Measurements from ENCODE around the gene BCR. TPM values are rescaled to one million over a fixed set of nuclear protein-coding genes. Genes with fewer than 3 reads are reported as not detected.
A peak's percentile ranks its signal among the peaks of the same experiment; 100 is the strongest.

BCR gene
- total and polyA plus RNA-seq, 2 of the 8 experiments (the other 6 are each of a cell fraction or from before 2014, with no cell fraction given) = 66.7 to 130 TPM

GRCh38 chr22:23268877-23269276 lies 88.6 kb downstream of the BCR start:
- Histone ChIP-seq H4K20me1 (replicated peaks in 1 of 2; ENCODE audit: control insufficient read depth in 1 of 2, insufficient read depth in 2 of 2, low read length in 2 of 2) (peaks cover 7 to 21% of the 10 kb centered on the region in 2 experiments), H2AFZ (ENCODE audit: low read length) (no peak overlapping the region), H3K9me3 (ENCODE audit: insufficient read depth in 2 of 2, low read depth in 1 of 2, low read length in 1 of 2) (no peaks in the 10 kb centered on the region), H3K14ac (ENCODE audit: insufficient read length) (no peak overlapping the region), H3K23me2 (ENCODE audit: low read depth, low read length) (no peaks in the 10 kb centered on the region), H3K79me2 (ENCODE audit: control insufficient read depth in 1 of 2, insufficient read depth in 2 of 2, low read length in 2 of 2) (peaks cover 0 to 3% of the 10 kb centered on the region in 2 experiments; a peak in 1 of 4 replicates), H2BK20ac (ENCODE audit: low read length) (peak overlapping the region; percentile 34; the same call in 1 of the 2 replicates), H3K4me1 (replicated peaks in 1 of 4; ENCODE audit: control insufficient read depth in 3 of 4, insufficient read depth in 4 of 4, low read length in 3 of 4) (peaks cover 0 to 29% (median 20%) of the 10 kb centered on the region in 4 experiments; a peak in 6 of 7 replicates), H3K4ac (replicated peaks; ENCODE audit: insufficient read length, low read depth, low read length) (no peak overlapping the region), H2BK15ac (ENCODE audit: low read length) (peak overlapping the region; percentile 88; the same call in 1 of the 2 replicates), H2BK120ac (replicated peaks; ENCODE audit: low read depth, low read length) (no peak overlapping the region), H4K5ac (ENCODE audit: insufficient read length, low read depth, low read length) (no peak overlapping the region), H2AK5ac (ENCODE audit: low read depth, low read length) (no peak overlapping the region), H4K8ac (ENCODE audit: extremely low read depth, insufficient read depth, low read length) (no peak overlapping the region), H3K9ac (replicated peaks in 1 of 4; ENCODE audit: extremely low read depth in 1 of 4, low read depth in 3 of 4, low read length in 3 of 4) (no peak overlapping the region), H3K23ac (ENCODE audit: insufficient read length) (no peak overlapping the region), H2BK5ac (ENCODE audit: low read depth, low read length) (peak overlapping the region; percentile 81; the same call in 1 of the 2 replicates), H4K91ac (replicated peaks; ENCODE audit: insufficient read length, low read length) (no peak overlapping the region), H3K18ac (ENCODE audit: extremely low read depth, low read length) (peak overlapping the region; percentile 76), H3K79me1 (ENCODE audit: low read depth, low read length) (no peaks in the 10 kb centered on the region), H3K4me3 (ENCODE audit: extremely low read depth in 1 of 4, insufficient read depth in 2 of 4, low read depth in 3 of 4, low read length in 4 of 4) (no peak overlapping the region), H3K56ac (replicated peaks; ENCODE audit: insufficient read length, low read depth, low read length) (no peak overlapping the region), H2BK12ac (ENCODE audit: low read depth, low read length) (peak overlapping the region; percentile 80; the same call in 1 of the 2 replicates), H3K36me3 (ENCODE audit: control insufficient read depth in 2 of 4, insufficient read depth in 4 of 4, low read length in 3 of 4) (peaks cover 8 to 29% (median 28%) of the 10 kb centered on the region in 4 experiments; a peak in 7 of 8 replicates), H3K27ac (ENCODE audit: low read depth, low read length) (no peak overlapping the region), H3K27me3 (replicated peaks in 1 of 4; ENCODE audit: control insufficient read depth in 3 of 4, extremely low read depth in 1 of 4, insufficient read depth in 3 of 4, low read length in 3 of 4) (no peaks in the 10 kb centered on the region), H3K4me2 (ENCODE audit: insufficient read depth in 1 of 2, low read depth in 2 of 2, low read length in 2 of 2) (peak overlapping the region; percentile 15 to 23; a peak in 1 of 4 replicates)
- no peak for DNase-seq (ENCODE audit: low read depth in 1 of 2, low spot score in 2 of 2)
- CTCF ChIA-PET (ENCODE audit: partially characterized antibody) = interaction anchor here (1.3 to 18.6 kb wide), 10 partner anchors 9 to 87 kb away, joined by 4 to 358 read pairs (median 12); partner anchors contain the start of gene BCR
- 80% methylated on average over 3 of the region's 7 CpGs; no CpG with 5 or more reads in 1 of the 2 experiments for WGBS, 2 experiments (ENCODE audit: extremely low coverage in 1 of 2, insufficient coverage in 1 of 2, insufficient read length in 1 of 2, insufficient replicate concordance in 2 of 2, low coverage in 1 of 2, low lambda C conversion rate in 2 of 2, missing lambda C conversion rate in 1 of 2)
- no peak for TF ChIP-seq TAF1 (IDR thresholded peaks at IDR 0.05; ENCODE audit: low read depth, low read length)
- TF ChIP-seq POLR2AphosphoS5 (IDR thresholded peaks at IDR 0.05; ENCODE audit: low read depth, low read length) = 0 out of 2 replicates have a peak, but pooled peaks have one; percentile 14
- no peak for FAIRE-seq
- POLR2A ChIA-PET (ENCODE audit: partially characterized antibody) = interaction anchor here (0.6 to 3.4 kb wide), 5 partner anchors 26 to 101 kb away, joined by 3 to 16 read pairs (median 4); partner anchors contain the start of gene BCR

Measured in H1 (cell line).